D721Med (cell line): ENCODE results near the gene ORM1.

Source experiments
- DNase-seq: peaks from one replicate; pipeline ENCODE4 v3.0.0; 2011; ENCODE audit warnings: low spot score; ENCODE audit not compliant: insufficient read length
- FAIRE-seq: peaks from 2 replicates; lab custom pipeline; 2011; peaks lifted over from hg19 to GRCh38; lab: Jason Lieb, UNC
- TF ChIP-seq, protein P1 (sequence below): IDR thresholded peaks from 2 replicates; pipeline ENCODE4 v1.5.1; 2012; ENCODE audit warnings: mild to moderate bottlenecking, control low read depth; ENCODE audit not compliant: insufficient read depth; ENCODE audit errors: missing control alignments

Gene ORM1

DNA sequence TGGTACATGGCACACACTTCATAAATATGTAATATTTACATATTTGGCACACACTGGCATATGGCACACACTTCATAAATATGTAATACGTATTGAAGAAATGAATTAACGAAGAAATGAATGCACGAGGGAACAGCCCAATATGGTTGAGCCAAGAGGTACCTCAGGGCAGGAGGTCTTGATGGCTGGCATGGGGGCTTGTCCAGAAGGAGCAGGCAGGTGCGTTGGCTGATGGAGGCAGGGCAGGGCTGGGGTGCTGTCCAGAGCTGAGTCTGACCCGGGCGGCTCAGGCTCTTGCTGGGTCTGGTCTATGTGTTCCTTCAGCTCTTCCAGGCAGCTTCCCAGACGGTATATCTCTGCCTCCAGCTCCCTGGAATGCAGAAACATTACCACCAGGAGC is 38.6 kb downstream of the ORM1 start:
- TF ChIP-seq, protein P1, sequence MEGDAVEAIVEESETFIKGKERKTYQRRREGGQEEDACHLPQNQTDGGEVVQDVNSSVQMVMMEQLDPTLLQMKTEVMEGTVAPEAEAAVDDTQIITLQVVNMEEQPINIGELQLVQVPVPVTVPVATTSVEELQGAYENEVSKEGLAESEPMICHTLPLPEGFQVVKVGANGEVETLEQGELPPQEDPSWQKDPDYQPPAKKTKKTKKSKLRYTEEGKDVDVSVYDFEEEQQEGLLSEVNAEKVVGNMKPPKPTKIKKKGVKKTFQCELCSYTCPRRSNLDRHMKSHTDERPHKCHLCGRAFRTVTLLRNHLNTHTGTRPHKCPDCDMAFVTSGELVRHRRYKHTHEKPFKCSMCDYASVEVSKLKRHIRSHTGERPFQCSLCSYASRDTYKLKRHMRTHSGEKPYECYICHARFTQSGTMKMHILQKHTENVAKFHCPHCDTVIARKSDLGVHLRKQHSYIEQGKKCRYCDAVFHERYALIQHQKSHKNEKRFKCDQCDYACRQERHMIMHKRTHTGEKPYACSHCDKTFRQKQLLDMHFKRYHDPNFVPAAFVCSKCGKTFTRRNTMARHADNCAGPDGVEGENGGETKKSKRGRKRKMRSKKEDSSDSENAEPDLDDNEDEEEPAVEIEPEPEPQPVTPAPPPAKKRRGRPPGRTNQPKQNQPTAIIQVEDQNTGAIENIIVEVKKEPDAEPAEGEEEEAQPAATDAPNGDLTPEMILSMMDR: no peak
- DNase-seq (no peak), FAIRE-seq (no peak)

DNA sequence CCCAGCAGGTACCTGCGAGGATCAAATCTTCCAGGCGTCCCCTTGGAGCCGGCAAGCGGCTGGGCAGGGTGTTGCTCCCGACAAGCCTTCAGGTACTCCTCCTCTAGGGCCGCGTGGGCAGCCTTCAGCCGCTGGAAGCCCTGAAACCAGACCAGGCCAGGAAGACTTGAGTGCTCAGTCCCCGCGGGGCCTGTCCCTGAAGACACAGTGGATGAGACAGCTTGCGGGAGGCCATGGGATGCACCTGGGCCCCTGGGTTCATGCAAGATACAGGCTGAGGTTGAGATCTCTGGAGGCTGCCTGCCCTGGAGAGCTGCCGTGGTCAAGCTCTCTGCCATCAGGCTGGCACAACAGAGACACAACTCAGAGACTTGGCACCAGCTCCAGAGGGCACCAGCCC is 39.5 kb downstream of the ORM1 start:
- TF ChIP-seq, protein P1: no peak
- FAIRE-seq: no peak
- no peak for DNase-seq

DNA sequence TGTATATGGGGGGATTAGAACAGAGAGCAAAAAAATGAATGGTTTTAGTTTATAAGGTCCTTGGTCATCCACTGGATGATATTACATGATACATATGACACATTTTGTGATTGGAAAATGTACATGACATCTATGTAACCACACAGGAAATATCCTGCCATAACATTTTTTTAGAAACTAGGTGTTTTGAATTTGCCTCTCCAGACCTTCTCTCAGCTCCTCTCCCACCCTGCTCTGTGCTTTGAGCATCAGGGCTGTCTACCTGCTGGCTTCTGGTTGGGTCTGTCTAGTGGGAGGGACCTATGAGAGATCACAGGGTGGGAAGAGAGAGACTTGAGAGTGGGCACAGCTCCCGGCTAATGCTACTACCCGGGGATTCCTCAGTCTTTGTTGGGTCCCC is 40.5 kb downstream of the ORM1 start:
- TF ChIP-seq, protein P1: no peak
- DNase-seq (no peak), FAIRE-seq (no peak)

DNA sequence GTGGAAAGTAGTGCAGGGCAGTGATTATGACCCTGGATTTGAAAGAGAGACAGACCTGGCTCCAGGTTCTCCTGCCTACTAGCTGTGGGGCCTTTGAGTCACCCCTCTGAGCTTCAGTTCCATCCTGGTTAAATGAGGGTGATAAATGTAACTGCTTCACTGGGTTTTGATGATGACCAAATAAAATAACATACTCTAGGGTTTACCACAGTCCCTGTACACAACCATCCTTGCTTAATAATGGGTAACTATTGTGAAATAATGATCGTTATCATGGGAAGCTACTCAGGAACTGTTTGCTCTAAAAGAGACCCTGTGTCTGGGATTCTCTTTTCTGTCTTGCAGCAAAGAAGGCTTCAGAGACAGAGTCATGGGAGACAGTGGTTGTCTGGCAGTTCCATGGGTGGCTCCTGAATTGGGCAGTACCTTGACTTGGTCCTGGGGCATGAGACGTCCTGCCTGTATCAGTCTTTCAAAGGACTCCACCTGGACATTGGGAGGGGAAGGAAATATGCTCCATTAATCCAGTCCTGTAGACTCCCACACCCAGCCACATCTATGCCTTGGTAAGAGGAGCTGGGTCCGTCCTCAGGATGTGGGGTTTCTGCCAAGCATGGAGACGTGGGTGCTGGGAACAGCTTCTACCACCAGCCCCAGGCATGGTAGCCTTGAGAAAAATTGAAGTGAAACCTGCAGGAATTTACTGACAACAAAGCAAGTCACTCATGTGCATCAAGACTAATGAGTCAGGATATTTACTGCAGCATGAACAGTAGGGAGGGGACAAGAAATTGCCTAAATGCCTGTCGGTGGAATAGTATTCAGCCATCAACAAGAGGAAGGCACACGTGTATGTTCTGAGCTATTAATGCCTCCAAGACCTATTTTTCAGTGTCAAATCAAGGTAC is 41.5 kb downstream of the ORM1 start:
- TF ChIP-seq, protein P1: no peak
- no peak for FAIRE-seq
- DNase-seq: no peak

DNA sequence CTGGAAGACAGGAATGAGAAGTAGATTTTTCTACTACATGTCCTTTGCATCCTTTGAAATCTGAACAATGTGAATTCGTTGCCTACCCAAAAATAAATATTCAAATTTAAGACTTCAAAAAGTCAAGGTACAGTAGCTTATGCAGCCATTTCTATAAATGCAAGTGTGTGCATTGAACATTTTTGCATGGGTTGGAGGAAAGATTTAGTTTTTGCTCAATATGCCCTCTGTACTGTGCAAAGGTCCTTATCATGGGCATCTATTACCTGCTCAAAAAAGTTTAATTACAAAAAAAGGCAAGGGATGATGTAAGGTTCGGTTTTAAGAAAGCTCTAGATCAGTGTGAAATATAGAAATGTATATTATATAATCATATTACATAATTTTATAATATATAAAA is 42.3 kb downstream of the ORM1 start:
- TF ChIP-seq, protein P1: no peak
- no peak for FAIRE-seq
- no peak for DNase-seq

DNA sequence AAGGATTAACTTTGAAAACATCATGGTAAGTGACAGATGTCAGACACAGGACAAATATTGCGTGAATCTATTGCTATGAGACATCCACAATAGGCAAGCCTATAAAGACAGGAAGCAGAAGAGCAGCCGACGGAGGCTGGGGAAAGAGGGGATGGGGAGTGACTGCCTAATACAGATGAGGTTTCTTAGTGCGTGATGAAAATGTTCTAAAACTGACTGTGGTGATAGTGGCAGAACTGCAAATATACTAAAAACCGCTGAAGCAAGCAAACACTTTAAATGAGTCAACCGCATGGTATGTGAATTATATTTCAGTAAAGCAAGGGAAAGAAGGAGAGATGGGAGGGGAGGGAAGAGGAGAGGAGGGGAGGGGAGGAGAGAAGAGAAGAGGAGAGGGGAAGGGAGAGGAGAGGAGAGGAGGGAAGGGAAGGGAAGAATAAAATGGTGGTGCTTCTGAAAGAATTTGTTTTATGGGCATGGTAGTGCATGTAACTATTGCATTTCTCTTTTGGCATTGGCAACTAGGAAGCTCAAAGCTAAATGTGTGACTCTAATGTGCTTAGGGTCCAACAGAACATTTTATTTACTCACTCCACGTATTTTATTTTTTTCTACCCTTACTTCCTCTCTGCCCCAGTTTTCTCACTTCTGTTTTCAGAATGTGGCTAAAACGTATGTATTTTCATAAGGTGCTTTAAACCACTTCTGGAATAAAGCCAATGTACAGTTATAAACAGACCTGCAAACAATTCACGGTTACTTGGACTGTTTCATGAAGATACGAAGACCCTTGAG is 43.6 kb downstream of the ORM1 start:
- FAIRE-seq: no peak
- TF ChIP-seq, protein P1: no peak
- no peak for DNase-seq
